Subcutaneous abdominal adipose tissue (tissue), 5 donors: ENCODE measurements around the gene ERC1.

ENCODE experiments used
- H3K27ac ChIP-seq: one replicate; pipeline ENCODE4 v1.7.0; 2013; ENCODE audit warnings: low read depth, mild to moderate bottlenecking, inconsistent platforms, low read length, moderate library complexity
- H3K27me3 ChIP-seq, 5 donors: one replicate each; pipeline ENCODE4 v1.7.0; 2013; ENCODE audit warnings: low read length in 5 of 5, inconsistent platforms in 1 of 5; ENCODE audit not compliant: control insufficient read depth in 5 of 5, insufficient read depth in 4 of 5
- H3K36me3 ChIP-seq, 5 donors: one replicate each; pipeline ENCODE4 v1.7.0; 2013; ENCODE audit warnings: low read length in 5 of 5; ENCODE audit not compliant: control insufficient read depth in 5 of 5, insufficient read depth in 5 of 5
- H3K4me1 ChIP-seq, 5 donors: one replicate each; pipeline ENCODE4 v1.7.0; 2013; ENCODE audit warnings: low read length in 5 of 5, mild to moderate bottlenecking in 3 of 5, moderate library complexity in 1 of 5; ENCODE audit not compliant: control insufficient read depth in 5 of 5, insufficient read depth in 5 of 5
- H3K4me3 ChIP-seq, 5 donors: one replicate each; pipeline ENCODE4 v1.7.0; 2013; ENCODE audit warnings: low read length in 5 of 5, low read depth in 1 of 5
- H3K9ac ChIP-seq, 5 donors: one replicate each; pipeline ENCODE4 v1.7.0; 2013; ENCODE audit warnings: low read length in 5 of 5, mild to moderate bottlenecking in 4 of 5, moderate library complexity in 3 of 5
- H3K9me3 ChIP-seq, 5 donors: one replicate each; pipeline ENCODE4 v1.7.0; 2013; ENCODE audit warnings: low read length in 5 of 5; ENCODE audit not compliant: control insufficient read depth in 5 of 5
- donor health status: healthy.
- donor health status: healthy.
- donor health status: healthy.
- donor health status: healthy.
- donor health status: healthy.

The ERC1 gene

GRCh38 chr12:1536817-1537216 is 545.8 kb downstream of the ERC1 start:
- Histone ChIP-seq H3K27me3 (peaks cover 4 to 29% (median 15%) of the 10 kb centered on the region in 5 donors), H3K36me3 (no peaks in the 10 kb centered on the region), H3K27ac (no peak overlapping the region), H3K9ac (no peak overlapping the region), H3K4me1 (peaks cover 0 to 12% (median 0%) of the 10 kb centered on the region in 5 donors), H3K4me3 (no peak overlapping the region), H3K9me3 (peaks cover 0 to 6% (median 0%) of the 10 kb centered on the region in 5 donors)

- H3K4me1 ChIP-seq, result no peaks in the 10 kb centered on the region
- no peak overlapping the region for H3K9ac ChIP-seq
- peaks cover 0 to 21% (median 0%) of the 10 kb centered on the region in 5 donors for H3K27me3 ChIP-seq
- no peak overlapping the region for H3K4me3 ChIP-seq
- peaks cover 0 to 12% (median 0%) of the 10 kb centered on the region in 5 donors for H3K9me3 ChIP-seq
- no peaks in the 10 kb centered on the region for H3K36me3 ChIP-seq
- H3K27ac ChIP-seq, result no peak overlapping the region
Observed at GRCh38 chr12:1539135-1539534, 548.1 kb downstream of the ERC1 start.

GRCh38 chr12:1540690-1541089 is 549.7 kb downstream of the ERC1 start:
- Histone ChIP-seq H3K4me3 (no peak overlapping the region), H3K9ac (no peak overlapping the region), H3K9me3 (peaks cover 0 to 12% (median 0%) of the 10 kb centered on the region in 5 donors), H3K27me3 (peaks cover 0 to 20% (median 0%) of the 10 kb centered on the region in 5 donors), H3K27ac (no peak overlapping the region), H3K36me3 (no peaks in the 10 kb centered on the region), H3K4me1 (no peaks in the 10 kb centered on the region)

GRCh38 chr12:1542599-1542998 is 551.6 kb downstream of the ERC1 start:
- no peak overlapping the region for H3K4me3 ChIP-seq
- no peaks in the 10 kb centered on the region for H3K4me1 ChIP-seq
- no peaks in the 10 kb centered on the region for H3K36me3 ChIP-seq
- no peak overlapping the region for H3K27ac ChIP-seq
- no peak overlapping the region for H3K9ac ChIP-seq
- peaks cover 0 to 15% (median 0%) of the 10 kb centered on the region in 5 donors for H3K27me3 ChIP-seq
- H3K9me3 ChIP-seq, result peaks cover 0 to 12% (median 0%) of the 10 kb centered on the region in 5 donors

- Histone ChIP-seq H3K9me3 (peaks cover 0 to 6% (median 0%) of the 10 kb centered on the region in 5 donors), H3K36me3 (no peaks in the 10 kb centered on the region), H3K27me3 (no peaks in the 10 kb centered on the region), H3K4me3 (no peak overlapping the region), H3K9ac (no peak overlapping the region), H3K27ac (no peak overlapping the region), H3K4me1 (no peaks in the 10 kb centered on the region)
Observed at GRCh38 chr12:1544996-1545700, 554.1 kb downstream of the ERC1 start.
